ENCODE data around the gene PRPSAP2. TPM values are rescaled to one million over a fixed set of nuclear protein-coding genes. Genes with fewer than 3 reads are reported as not detected.

PRPSAP2 gene
- total RNA-seq, 1 donor from 2014 or later: 50.6 TPM

DNA sequence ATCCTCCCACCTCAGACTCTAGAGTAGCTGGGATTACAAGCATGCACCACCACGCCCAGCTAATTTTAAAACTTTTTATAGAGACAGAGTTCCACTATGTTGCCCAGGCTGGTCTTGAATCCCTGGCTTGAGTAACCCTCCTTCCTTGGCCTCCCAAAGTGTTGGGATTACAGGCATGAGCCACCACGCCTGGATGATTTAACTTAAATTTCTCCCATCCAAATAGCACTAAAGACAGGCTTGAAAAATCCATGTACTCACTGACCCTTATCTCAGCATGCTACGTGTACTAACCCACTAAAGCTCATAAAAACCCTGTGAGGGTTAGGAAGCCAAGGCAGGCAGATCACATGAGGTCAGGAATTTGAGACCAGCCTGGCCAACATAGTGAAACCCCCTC lies 98.7 kb downstream of the PRPSAP2 start:
- Histone ChIP-seq H3K27ac (ENCODE audit: low read depth, low read length) (no peak overlapping the region), H3K36me3 (ENCODE audit: insufficient read depth, low read length) (no peaks in the 10 kb centered on the region), H3K4me1 (ENCODE audit: insufficient read depth, low read length) (peaks cover 7% of the 10 kb centered on the region), H3K79me2 (ENCODE audit: insufficient read depth, low read length) (no peaks in the 10 kb centered on the region), H3K4me2 (ENCODE audit: low read length) (no peak overlapping the region), H3K4me3 (ENCODE audit: insufficient read depth, low read depth, low read length) (no peak overlapping the region), H4K20me1 (ENCODE audit: insufficient read depth, low read length) (no peaks in the 10 kb centered on the region), H3K27me3 (ENCODE audit: insufficient read depth, low read length) (no peaks in the 10 kb centered on the region), H3K9me3 (ENCODE audit: insufficient read depth, low read depth, low read length) (no peaks in the 10 kb centered on the region), H2AFZ (ENCODE audit: low read depth, low read length) (no peak overlapping the region), H3K9ac (ENCODE audit: low read length) (no peak overlapping the region)
- no peak overlapping the region for H3K4me3 Mint-ChIP-seq (ENCODE audit: unreplicated experiment)
- FAIRE-seq (no peak), DNase-seq (ENCODE audit: low read depth) (no peak)
- no peaks in the 10 kb centered on the region for H3K4me1 Mint-ChIP-seq (ENCODE audit: low read depth, unreplicated experiment)
- H3K27ac Mint-ChIP-seq (ENCODE audit: unreplicated experiment): no peak overlapping the region
- peaks cover 19% of the 10 kb centered on the region for H3K27me3 Mint-ChIP-seq (ENCODE audit: low read depth, unreplicated experiment)
- no peaks in the 10 kb centered on the region for H3K9me3 Mint-ChIP-seq (ENCODE audit: unreplicated experiment)
- no peaks in the 10 kb centered on the region for H3K36me3 Mint-ChIP-seq (ENCODE audit: low read depth, unreplicated experiment)
- TF ChIP-seq EZH2 (IDR thresholded peaks at IDR 0.05; ENCODE audit: insufficient read depth, low read length): no peak
- no peak for TF ChIP-seq CTCF (IDR thresholded peaks at IDR 0.05; ENCODE audit: insufficient read depth, low read depth, low read length)

DNA sequence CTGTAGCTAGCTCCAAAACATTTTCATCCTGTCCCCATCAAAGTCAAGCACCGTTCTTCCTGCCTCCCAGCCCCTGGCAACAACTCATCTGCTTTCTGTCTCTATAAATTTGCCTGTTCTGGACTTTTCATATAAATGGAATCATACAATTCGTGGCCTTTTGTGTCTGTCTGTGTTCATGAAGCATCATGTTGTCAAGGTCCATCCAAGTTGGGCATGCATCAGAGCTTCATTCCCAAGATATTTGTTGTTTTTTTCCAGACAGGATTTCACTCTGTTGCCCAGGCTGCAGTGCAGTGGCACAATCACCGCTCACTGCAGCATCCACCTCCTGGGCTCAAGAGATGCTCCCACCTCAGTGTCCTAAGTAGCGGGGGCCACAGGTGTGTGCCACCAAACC lies 99.9 kb downstream of the PRPSAP2 start:
- Histone ChIP-seq H3K4me2 (ENCODE audit: low read length) (no peak overlapping the region), H3K79me2 (ENCODE audit: insufficient read depth, low read length) (no peaks in the 10 kb centered on the region), H3K9ac (ENCODE audit: low read length) (no peak overlapping the region), H3K9me3 (ENCODE audit: insufficient read depth, low read depth, low read length) (no peaks in the 10 kb centered on the region), H3K4me3 (ENCODE audit: insufficient read depth, low read depth, low read length) (no peak overlapping the region), H3K27me3 (ENCODE audit: insufficient read depth, low read length) (no peaks in the 10 kb centered on the region), H3K27ac (ENCODE audit: low read depth, low read length) (no peak overlapping the region), H3K36me3 (ENCODE audit: insufficient read depth, low read length) (no peaks in the 10 kb centered on the region), H3K4me1 (ENCODE audit: insufficient read depth, low read length) (peaks cover 18% of the 10 kb centered on the region), H2AFZ (ENCODE audit: low read depth, low read length) (no peak overlapping the region), H4K20me1 (ENCODE audit: insufficient read depth, low read length) (no peaks in the 10 kb centered on the region)
- Mint-ChIP-seq H3K4me3 (ENCODE audit: unreplicated experiment) (no peak overlapping the region), H3K4me1 (ENCODE audit: low read depth, unreplicated experiment) (peaks cover 9% of the 10 kb centered on the region), H3K9me3 (ENCODE audit: unreplicated experiment) (no peaks in the 10 kb centered on the region), H3K27ac (ENCODE audit: unreplicated experiment) (no peak overlapping the region), H3K27me3 (ENCODE audit: low read depth, unreplicated experiment) (peaks cover 15% of the 10 kb centered on the region), H3K36me3 (ENCODE audit: low read depth, unreplicated experiment) (no peaks in the 10 kb centered on the region)
- no peak for DNase-seq (ENCODE audit: low read depth)
- TF ChIP-seq CTCF (IDR thresholded peaks at IDR 0.05; ENCODE audit: insufficient read depth, low read depth, low read length) (no peak), EZH2 (IDR thresholded peaks at IDR 0.05; ENCODE audit: insufficient read depth, low read length) (no peak)
- no peak for FAIRE-seq

- H3K27ac ChIP-seq (ENCODE audit: low read depth, low read length): no peak overlapping the region
- H3K4me1 ChIP-seq (ENCODE audit: insufficient read depth, low read length): peaks cover 25% of the 10 kb centered on the region
- H3K27me3 ChIP-seq (ENCODE audit: insufficient read depth, low read length): no peaks in the 10 kb centered on the region
- H3K27me3 Mint-ChIP-seq (ENCODE audit: low read depth, unreplicated experiment): peaks cover 12% of the 10 kb centered on the region
- peaks cover 10% of the 10 kb centered on the region for H3K4me1 Mint-ChIP-seq (ENCODE audit: low read depth, unreplicated experiment)
- no peak overlapping the region for H3K4me3 ChIP-seq (ENCODE audit: insufficient read depth, low read depth, low read length)
- H3K27ac Mint-ChIP-seq (ENCODE audit: unreplicated experiment): no peak overlapping the region
- TF ChIP-seq EZH2 (IDR thresholded peaks at IDR 0.05; ENCODE audit: insufficient read depth, low read length) (no peak), CTCF (IDR thresholded peaks at IDR 0.05; ENCODE audit: insufficient read depth, low read depth, low read length) (no peak)
- DNase-seq (ENCODE audit: low read depth) (no peak), FAIRE-seq (no peak)
- no peak overlapping the region for H3K9ac ChIP-seq (ENCODE audit: low read length)
- no peak overlapping the region for H3K4me2 ChIP-seq (ENCODE audit: low read length)
- H2AFZ ChIP-seq (ENCODE audit: low read depth, low read length): no peak overlapping the region
- H3K9me3 Mint-ChIP-seq (ENCODE audit: unreplicated experiment): no peaks in the 10 kb centered on the region
- no peak overlapping the region for H3K4me3 Mint-ChIP-seq (ENCODE audit: unreplicated experiment)
- no peaks in the 10 kb centered on the region for H3K36me3 Mint-ChIP-seq (ENCODE audit: low read depth, unreplicated experiment)
- no peaks in the 10 kb centered on the region for H3K9me3 ChIP-seq (ENCODE audit: insufficient read depth, low read depth, low read length)
- H3K79me2 ChIP-seq (ENCODE audit: insufficient read depth, low read length): no peaks in the 10 kb centered on the region
- no peaks in the 10 kb centered on the region for H3K36me3 ChIP-seq (ENCODE audit: insufficient read depth, low read length)
- no peaks in the 10 kb centered on the region for H4K20me1 ChIP-seq (ENCODE audit: insufficient read depth, low read length)
These were observed 100.7 kb downstream of the PRPSAP2 start for GRCh38 chr17:18958611-18959010.
